ENCODE results near the gene ASB8.
A peak's percentile ranks its signal among the peaks of the same experiment; 100 is the strongest.

Gene ASB8

DNA sequence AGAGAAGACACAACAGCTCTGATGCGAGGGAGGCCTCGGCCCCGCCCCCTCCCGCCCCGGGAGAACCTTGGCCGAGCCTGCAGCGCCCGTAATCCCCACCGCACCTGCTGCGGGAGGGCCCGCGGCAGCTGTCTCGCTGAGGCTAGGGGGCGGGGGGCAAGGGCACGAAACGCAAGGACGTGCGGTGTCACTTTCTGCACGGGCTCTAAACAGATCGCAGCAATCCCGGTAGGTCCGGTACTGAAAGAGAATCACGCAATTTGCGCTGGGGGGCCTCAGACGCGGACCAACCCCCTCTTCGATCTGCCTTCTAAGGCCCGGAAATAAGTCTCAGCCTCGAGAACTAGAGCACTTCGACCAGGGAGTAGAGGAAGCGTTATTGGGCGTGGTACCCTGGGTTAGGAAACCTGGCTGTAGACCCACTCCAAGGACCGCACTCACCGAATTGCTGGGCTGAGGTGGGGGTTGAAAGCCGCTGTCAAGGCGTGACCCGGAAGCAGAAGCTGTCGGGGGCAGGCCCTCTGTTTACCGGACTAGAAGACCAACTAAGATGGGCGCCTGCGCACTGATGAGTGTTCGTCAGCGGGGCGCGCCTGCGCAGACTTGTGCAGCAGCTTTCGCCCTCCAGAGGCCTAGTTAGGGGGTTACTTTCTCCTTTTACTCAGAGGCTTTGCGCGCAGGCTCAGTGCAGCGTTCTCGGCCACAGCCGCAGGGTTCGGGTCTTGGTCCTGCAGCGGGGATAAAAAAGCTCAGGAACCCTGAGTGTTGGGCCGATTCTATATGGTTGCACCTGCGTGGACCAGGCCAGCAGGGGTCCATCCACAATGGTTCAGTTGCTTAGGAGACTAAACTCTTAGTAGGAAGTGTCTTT lies at the start of gene ASB8:
TSS of gene ASB8 (minus strand) at position 498 of the 871 bp plus-strand sequence. CDS start 4,019 bp downstream, outside the sequence.
- peak; percentile 84 for DNase-seq

DNA sequence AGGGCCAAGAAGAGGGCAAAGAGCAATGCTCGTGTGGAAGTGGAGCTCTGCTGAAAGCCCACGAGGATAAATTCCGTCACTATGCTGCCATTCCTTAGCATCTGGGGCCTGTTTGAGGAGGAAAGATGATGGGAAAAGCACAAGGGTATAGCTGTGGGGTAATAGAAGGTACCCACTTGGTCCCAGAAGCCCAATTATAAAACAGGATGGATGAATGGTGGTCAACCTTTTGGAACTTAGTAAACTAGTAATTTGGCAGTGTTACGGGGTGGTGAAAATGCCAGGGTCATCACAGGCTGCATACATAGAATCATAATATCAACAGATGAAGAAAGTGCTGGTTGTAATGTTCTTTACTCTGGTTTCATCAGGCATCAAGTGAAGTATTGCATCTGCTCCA lies 45.9 kb upstream of the ASB8 start, which contains the start of gene OR10AD1:
TSS of gene OR10AD1 (minus strand) at position 101 of the 400 bp plus-strand sequence. CDS start at position 101, 0 bp downstream.
- DNase-seq, result no peak

GRCh38 chr12:48202766-48203165 lies 45.5 kb upstream of the ASB8 start:
- no peak for DNase-seq

GRCh38 chr12:48201516-48201915 lies 44.2 kb upstream of the ASB8 start:
- no peak for DNase-seq

DNA sequence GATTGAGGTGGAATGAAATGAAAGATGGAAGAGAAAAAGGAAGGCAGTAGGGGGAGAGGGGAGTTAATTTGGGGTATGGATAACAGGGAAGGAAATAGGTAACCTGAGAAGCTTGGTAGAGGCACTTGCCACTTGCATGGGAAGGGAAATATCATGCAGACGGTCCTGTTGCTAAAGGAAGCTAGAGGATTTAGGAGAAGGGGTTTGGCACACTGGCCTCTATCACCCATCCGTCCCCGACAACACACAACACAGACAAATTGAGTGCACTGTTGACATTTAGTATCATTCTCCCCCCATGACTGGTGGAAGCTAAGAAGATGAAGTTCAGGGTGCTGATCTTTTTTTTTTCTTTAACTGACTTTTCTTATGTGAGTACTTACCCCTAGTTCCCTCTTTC lies 43.8 kb upstream of the ASB8 start:
- DNase-seq, result no peak

DNA sequence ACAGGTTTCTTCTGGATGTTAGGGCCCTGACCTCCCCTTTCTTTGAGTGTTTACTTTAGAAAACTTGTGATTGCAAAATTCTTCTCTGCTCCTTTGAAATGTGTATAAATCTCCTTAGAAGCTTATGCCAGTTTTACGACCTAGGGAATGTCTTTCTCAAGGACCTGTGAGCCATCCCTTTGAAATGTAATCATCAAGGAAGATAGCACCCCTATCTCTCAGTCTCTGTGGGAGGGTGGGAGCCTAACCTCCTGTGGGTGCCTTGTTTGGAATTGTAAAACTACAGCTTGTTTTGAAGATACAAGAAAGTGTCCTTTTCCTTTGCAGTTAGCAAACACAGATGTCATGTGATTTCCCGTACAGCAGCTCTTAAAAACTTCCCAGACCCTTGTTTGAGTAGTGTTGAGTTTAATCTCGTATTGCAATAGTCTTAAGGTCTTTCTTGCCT lies 42.5 kb upstream of the ASB8 start:
- no peak for DNase-seq

DNA sequence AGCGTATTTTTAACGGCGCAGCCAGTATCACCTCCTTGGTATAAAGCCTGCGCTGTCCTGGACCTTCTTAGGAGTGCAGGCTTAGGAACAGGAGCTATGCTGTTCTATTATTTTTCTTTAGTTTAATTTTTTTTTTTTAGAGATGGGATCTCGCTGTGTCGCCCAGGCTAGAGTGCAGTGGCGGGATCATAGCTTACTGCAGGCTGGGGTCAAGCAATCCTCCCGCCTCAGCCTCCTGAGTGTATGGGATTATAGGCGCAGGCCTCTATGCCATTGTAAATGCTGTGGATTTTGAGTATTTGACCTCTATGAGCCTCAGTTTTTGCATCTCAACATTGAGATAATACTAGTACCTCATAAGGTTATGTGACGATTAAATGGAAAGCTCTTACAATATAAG lies 41.7 kb upstream of the ASB8 start:
- DNase-seq, result no peak

DNA sequence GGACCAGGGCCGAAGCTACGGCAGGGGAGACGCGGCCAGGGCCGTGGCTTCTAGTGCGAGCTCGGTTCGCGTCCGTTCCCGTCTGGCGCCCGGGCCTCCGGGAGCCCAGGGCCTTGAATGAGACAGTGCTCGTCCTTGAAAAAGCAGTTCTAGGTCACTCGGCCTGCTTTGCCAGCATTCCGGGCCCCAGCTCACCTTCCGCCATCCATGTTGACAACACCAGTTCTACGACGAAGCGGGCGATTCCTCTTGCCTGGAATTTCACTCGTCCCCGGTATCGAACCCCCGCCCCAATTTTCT lies 41.3 kb upstream of the ASB8 start:
- no peak for DNase-seq

- peak; percentile 94 for DNase-seq
Observed at GRCh38 chr12:48197971-48198671, 40.8 kb upstream of the ASB8 start.

DNA sequence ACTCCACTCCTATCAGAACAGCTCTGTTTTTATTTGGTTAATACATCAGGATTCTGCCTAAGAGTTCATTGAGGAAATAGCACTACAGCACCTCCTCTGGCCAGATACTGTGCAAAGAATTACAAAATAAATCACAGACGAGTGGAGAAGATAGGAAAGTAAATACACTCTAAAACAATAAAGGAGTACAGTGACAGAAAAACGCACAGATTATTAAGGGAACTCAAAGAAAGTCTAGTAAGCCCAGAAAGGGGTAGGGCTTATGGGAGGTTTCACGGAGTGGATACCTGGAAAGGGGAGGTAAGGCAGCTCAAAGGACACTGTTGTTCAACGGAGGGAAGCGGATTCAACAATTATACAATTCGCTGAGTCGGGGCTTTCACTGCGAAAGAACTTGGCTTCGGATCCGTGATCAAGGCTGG lies 40.2 kb upstream of the ASB8 start:
- peak; percentile 34 for DNase-seq

DNA sequence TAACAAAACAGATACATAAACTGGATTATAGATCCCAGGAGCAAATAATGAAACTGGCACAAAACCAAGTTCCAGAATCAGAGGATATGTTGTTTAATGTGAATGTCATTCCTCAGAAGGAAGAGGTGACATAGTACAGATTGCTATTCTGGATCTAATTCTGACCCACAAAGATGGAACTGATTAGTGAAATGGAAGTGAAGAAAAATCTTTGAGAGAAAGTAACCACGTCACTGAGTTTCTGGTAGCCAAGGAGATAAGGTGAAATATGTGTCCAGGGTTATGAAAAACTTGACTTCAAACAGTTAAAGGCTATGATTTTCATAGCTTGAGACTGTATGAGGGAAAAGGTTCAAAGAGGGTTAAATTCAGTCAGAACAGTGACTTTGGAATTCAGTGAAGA lies 37.5 kb upstream of the ASB8 start:
- DNase-seq, result no peak

DNA sequence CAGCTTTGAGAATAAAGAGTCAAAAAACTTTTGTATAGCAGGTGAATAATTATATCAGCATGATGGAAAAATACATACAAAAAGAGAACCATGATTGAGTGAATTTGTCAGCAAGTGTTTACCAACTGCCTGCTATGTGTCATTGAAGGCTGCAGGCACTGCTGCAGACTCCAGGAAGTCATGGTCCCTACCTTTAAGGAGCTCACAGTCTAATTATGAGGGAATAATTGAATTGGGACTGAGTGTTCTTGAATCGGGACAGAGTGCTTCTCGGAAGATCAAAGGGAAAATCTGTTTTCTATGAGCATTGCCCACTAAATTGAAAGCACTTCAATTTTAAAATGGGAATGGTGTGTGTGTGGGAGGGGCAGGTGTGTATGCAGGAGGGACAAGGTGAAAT lies 36.3 kb upstream of the ASB8 start:
- no peak for DNase-seq

- DNase-seq, result no peak
Observed at GRCh38 chr12:48192861-48193260, 35.5 kb upstream of the ASB8 start.

DNA sequence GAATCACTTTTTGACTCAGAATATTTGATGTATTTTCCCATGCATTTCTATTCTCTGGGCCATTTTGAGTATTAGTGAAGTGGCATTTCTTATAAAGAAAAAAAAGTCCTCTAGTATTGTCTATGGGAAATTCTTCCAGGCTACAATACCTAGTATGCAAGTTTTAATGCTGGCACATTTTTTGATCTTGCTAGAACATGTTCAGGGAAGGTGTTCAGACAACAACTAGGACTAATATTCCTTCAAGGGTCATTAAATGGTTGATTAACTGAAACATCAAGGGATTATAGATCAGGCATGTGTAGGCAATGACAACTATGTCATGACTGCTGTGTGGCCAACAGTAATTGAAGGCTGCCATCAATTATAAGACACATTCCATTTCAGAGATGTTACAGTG lies 33.8 kb upstream of the ASB8 start:
- DNase-seq, result no peak

DNA sequence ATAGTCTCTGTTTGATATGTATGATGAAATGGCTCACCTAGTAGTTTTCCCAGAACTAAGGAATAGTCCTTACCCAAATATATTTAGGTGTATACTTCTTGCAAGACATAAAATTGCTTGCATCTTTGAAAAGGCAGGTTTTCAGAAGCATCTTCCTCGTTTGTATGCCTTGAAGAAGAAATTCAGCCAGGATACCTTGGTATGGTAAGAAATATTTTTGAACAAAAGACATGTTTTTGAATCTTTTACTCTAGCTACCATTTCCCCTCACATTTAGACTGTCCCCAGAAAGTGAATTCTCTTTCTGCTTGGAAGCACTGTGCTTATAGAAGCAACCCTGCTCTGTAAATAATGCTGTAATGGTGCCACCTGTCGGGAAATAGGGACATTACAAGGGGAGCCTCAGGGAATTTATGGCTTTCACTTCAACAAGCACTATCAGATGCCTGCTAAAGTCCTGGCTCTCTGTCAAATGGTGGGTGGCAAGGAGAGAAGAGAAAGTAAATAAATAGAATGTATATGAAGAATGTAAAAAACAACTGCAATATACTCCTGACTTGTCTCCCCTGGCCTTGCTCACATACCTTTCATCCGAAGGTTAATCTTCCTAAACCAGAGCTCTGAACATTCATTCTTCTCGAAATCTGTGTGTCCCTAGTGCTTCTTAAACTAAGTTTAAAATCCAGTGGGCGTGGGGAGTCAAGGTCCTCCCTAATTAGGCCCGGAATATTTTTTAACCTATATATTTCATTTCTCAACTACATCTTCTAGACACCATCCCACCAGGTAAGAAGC lies 32.2 kb upstream of the ASB8 start:
- DNase-seq, result peak; percentile 9

GRCh38 chr12:48187916-48188695 lies 30.8 kb upstream of the ASB8 start:
- no peak for DNase-seq

- no peak for DNase-seq
Observed at GRCh38 chr12:48185181-48185919, 28.0 kb upstream of the ASB8 start.

GRCh38 chr12:48184549-48184922 lies 27.2 kb upstream of the ASB8 start:
- DNase-seq, result no peak

DNA sequence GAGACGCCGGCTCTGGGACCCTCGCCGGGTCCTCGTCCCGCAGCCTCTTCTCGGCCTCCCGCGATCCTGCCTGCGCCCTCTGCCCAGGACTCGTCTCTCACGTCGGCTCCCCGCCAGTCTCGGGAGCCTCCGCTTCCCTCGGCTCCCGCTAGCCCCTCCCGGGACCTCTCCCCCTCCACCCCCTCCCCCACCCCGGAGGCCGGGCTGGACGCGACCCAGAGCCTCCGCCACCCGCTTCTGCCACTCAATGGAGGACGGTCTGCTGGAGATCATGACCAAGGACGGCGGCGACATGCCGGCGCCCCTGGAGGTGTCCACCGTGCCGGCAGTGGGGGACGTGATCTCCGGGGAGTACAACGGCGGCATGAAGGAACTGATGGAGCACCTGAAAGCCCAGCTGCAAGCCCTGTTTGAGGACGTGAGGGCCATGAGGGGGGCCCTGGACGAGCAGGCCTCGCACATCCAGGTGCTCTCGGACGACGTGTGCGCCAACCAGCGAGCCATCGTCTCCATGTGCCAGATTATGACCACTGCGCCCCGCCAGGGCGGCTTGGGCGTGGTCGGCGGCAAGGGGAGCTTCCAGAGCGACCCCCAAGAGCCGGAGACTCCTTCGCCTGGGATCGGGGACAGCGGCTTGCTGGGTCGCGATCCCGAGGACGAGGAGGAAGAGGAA lies 26.7 kb upstream of the ASB8 start:
- DNase-seq, result no peak

GRCh38 chr12:48183091-48183875 lies 26.0 kb upstream of the ASB8 start, which contains the start of gene CCDC184:
Gene CCDC184, plus strand, starts transcription at chr12:48183644. Its CDS starts 479 bp downstream, at chr12:48184123.
- peak; percentile 34 for DNase-seq

Data from DMS 273 treated with DMSO at 0.1 percent for 48 hours (cell line).